GM12878 (cell line): ENCODE measurements around the gene GSE1. TPM values are rescaled to one million over a fixed set of nuclear protein-coding genes. Genes with fewer than 3 reads are reported as not detected.

ENCODE experiments used
- ATAC-seq: fragments of 200-7000 bp; cut with Tn5 transposase; 3 replicates; pipeline ENCODE4 v1.9.1; 2020; ENCODE audit warnings: mild to moderate bottlenecking, moderate library complexity
- BruUV-seq: library from RNA; stranded (reverse); fragments of 400-500 nt; replicated peaks from 2 replicates; lab custom pipeline; 2021; lab: Mats Ljungman, UMichigan
- CTCF ChIA-PET: fragments of 300-600 bp; sonication (Branson Sonifier 250); formaldehyde crosslinking; extraction: SDS; loops from one replicate; lab custom pipeline; 2021; ENCODE audit warnings: inconsistent platforms; lab: Yijun Ruan, JAX
- POLR2A ChIA-PET: fragments of 350-600 bp; formaldehyde crosslinking; extraction: SDS; loops from one replicate; lab custom pipeline; 2021; ENCODE audit warnings: inconsistent platforms; lab: Charles Lee
- RAD21 ChIA-PET: fragments of 300-600 bp; sonication (Branson Sonifier 250); formaldehyde crosslinking; loops from one replicate; lab custom pipeline; 2023; ENCODE audit warnings: antibody characterized with exemption; ENCODE audit not compliant: unreplicated experiment; lab: Charles Lee
- SMC1A ChIA-PET: fragments of 300-600 bp; sonication (Branson Sonifier 250); formaldehyde crosslinking; loops from one replicate; lab custom pipeline; 2023; ENCODE audit not compliant: unreplicated experiment, uncharacterized antibody; lab: Charles Lee
- DNase-seq: peaks from one replicate; pipeline ENCODE4 v3.0.0-alpha.2; 2011; ENCODE audit warnings: low read depth, low spot score
- FAIRE-seq: peaks from 3 replicates; lab custom pipeline; 2011; peaks lifted over from hg19 to GRCh38; lab: Jason Lieb, UNC
- H2AFZ ChIP-seq: 2 replicates; pipeline ENCODE4 v1.6.0; 2011; ENCODE audit warnings: low read depth, low read length, control low read depth; ENCODE audit not compliant: control insufficient read depth
- H3K27ac ChIP-seq: 2 replicates; pipeline ENCODE4 v1.5.1; 2011; ENCODE audit warnings: control low read depth; ENCODE audit not compliant: control insufficient read depth, insufficient read depth
- H3K27me3 ChIP-seq, 2 experiments: replicated peaks in 1 of 2; 2 replicates each; pipeline versions ENCODE4 v1.6.0 to v1.6.1; 2011; ENCODE audit warnings: low read length in 1 of 2; ENCODE audit not compliant: control insufficient read depth in 2 of 2, insufficient read depth in 2 of 2
- H3K36me3 ChIP-seq, 2 experiments: 2 replicates each; pipeline ENCODE4 v1.5.1; 2011; ENCODE audit warnings: low read length in 1 of 2; ENCODE audit not compliant: control insufficient read depth in 2 of 2, insufficient read depth in 2 of 2
- H3K4me1 ChIP-seq: 2 replicates; pipeline ENCODE4 v1.6.1; 2011; ENCODE audit warnings: mild to moderate bottlenecking, low read length, moderate library complexity, mixed read lengths; ENCODE audit not compliant: control insufficient read depth, insufficient read depth
- H3K4me2 ChIP-seq: 2 replicates; pipeline ENCODE4 v1.6.0; 2011; ENCODE audit warnings: control low read depth; ENCODE audit not compliant: control insufficient read depth, insufficient read depth
- H3K4me3 ChIP-seq: fragments of 200-600 bp; sonication (generic); 2 replicates; pipeline ENCODE4 v1.5.1; 2016
- H3K79me2 ChIP-seq: 2 replicates; pipeline ENCODE4 v1.6.0; 2011; ENCODE audit warnings: low read length; ENCODE audit not compliant: control insufficient read depth, insufficient read depth
- H3K9ac ChIP-seq: 2 replicates; pipeline ENCODE4 v1.8.0; 2011; ENCODE audit warnings: low read length, control low read depth, mixed read lengths; ENCODE audit not compliant: control insufficient read depth, insufficient read depth
- H3K9me3 ChIP-seq: replicated peaks from 3 replicates; pipeline ENCODE4 v1.5.1; 2011; ENCODE audit warnings: mild to moderate bottlenecking, low read length; ENCODE audit not compliant: control insufficient read depth, insufficient read depth
- H4K20me1 ChIP-seq: 2 replicates; pipeline ENCODE4 v1.6.0; 2011; ENCODE audit not compliant: control insufficient read depth, insufficient read depth
- CBX3 ChIP-seq: fragments of 200-600 bp; sonication (generic); IDR thresholded peaks from 2 replicates; pipeline ENCODE4 v1.6.1; 2016; ENCODE audit warnings: low read depth, borderline replicate concordance
- HDAC6 ChIP-seq: fragments of 200-600 bp; sonication (generic); IDR thresholded peaks from one replicate; pipeline ENCODE4 v1.8.0; 2017; ENCODE audit warnings: antibody characterized with exemption; ENCODE audit not compliant: unreplicated experiment
- HSF1 ChIP-seq: fragments of 150-350 bp; IDR thresholded peaks from 2 replicates; pipeline ENCODE4 v1.6.1; 2014; ENCODE audit warnings: mild to moderate bottlenecking, low read depth, low read length
- MEF2A ChIP-seq: IDR thresholded peaks from 2 replicates; pipeline ENCODE4 v1.6.1; 2011; ENCODE audit warnings: low read depth, mild to moderate bottlenecking, low read length, moderate library complexity; ENCODE audit not compliant: insufficient read depth
- PML ChIP-seq: IDR thresholded peaks from 2 replicates; pipeline ENCODE4 v1.6.1; 2012; ENCODE audit warnings: low read length, inconsistent platforms
- PRDM15 ChIP-seq: fragments of 450-650 bp; formaldehyde crosslinking; IDR thresholded peaks from 2 replicates; pipeline ENCODE4 v1.4.0; 2020; ENCODE audit warnings: mild to moderate bottlenecking, moderate library complexity
- RUNX3 ChIP-seq: IDR thresholded peaks from 2 replicates; pipeline ENCODE4 v1.6.1; 2012; ENCODE audit warnings: low read length, inconsistent platforms
- STAT1 ChIP-seq: fragments of 450-650 bp; conservative IDR thresholded peaks from 2 replicates; pipeline ENCODE4 v1.6.1; 2014; ENCODE audit warnings: antibody characterized with exemption, mild to moderate bottlenecking
- STAT3 ChIP-seq: IDR thresholded peaks from 2 replicates; pipeline ENCODE4 v1.6.1; 2011; ENCODE audit warnings: low read depth, low read length, improper control_type of control experiment
- SUZ12 ChIP-seq: fragments of 200-600 bp; sonication (generic); IDR thresholded peaks from one replicate; pipeline ENCODE4 v1.6.1; 2018; ENCODE audit warnings: antibody characterized with exemption, mild to moderate bottlenecking; ENCODE audit not compliant: unreplicated experiment
- WGBS: methylation state at CpG from one replicate; pipeline ENCODE4 v1.1.6; 2016; ENCODE audit warnings: low lambda C conversion rate; ENCODE audit not compliant: insufficient replicate concordance, insufficient coverage; ENCODE audit errors: missing lambda C conversion rate; 5-methylcytosine and 5-hydroxymethylcytosine counted together
- in situ Hi-C: fragments of 300-500 bp; cut with MboI; formaldehyde crosslinking; loops from 9 replicates; pipeline ENCODE4 v1.14.3; 2018; ENCODE audit warnings: mixed read lengths
- intact Hi-C: fragments of 100-400 bp; cut with micrococcal nuclease; formaldehyde crosslinking; loops from one replicate; pipeline ENCODE4 v1.14.2; 2022; ENCODE audit not compliant: unreplicated experiment
- polyA plus RNA-seq, 11 experiments: library from polyadenylated mRNA; depleted of rRNA in 4 of 11; unstranded in 6 of 11; stranded (reverse) in 5 of 11; fragments of >200 nt; fragmentation: Nextera tagmentation in 4 of 11; fragmentation: Illumina TruSeq in 1 of 11; extraction: Ambion mirVana in 4 of 11; extraction: Trizol in 1 of 11; gene quantifications; 1 replicate in 1 of 11; 2 replicates in 10 of 11; pipeline versions ENCODE4 v1.2.1 to v1.2.3, GENCODE V29; 2011 to 2016; ENCODE audit warnings: inconsistent platforms in 2 of 11, missing spikeins in 2 of 11, low read depth in 1 of 11
- total RNA-seq, 4 experiments: library from RNA; depleted of rRNA in 3 of 4; stranded (reverse); fragments of >200 nt in 3 of 4; fragmentation: Illumina TruSeq in 1 of 4; extraction: Trizol in 1 of 4; gene quantifications; 2 replicates each; pipeline versions ENCODE4 v1.2.1 to v1.2.3, GENCODE V29; 2013 to 2021

GSE1 gene
- total and polyA plus RNA-seq, 10 of the 15 experiments (the other 5 are each of a cell fraction or from before 2014, with no cell fraction given) = 4.6 to 58.7 (median 18.2) TPM

- DNase-seq (no peak), ATAC-seq (no peak), FAIRE-seq (no peak)
- in situ Hi-C loops = loop anchor here (5.0 kb wide), 1 partner anchor 58 kb away; no protein-coding TSS in a partner anchor
- H3K79me2 ChIP-seq = no peaks in the 10 kb centered on the region
- 68% methylated on average over 22 of the region's 22 CpGs for WGBS
- no peaks in the 10 kb centered on the region for H3K27me3 ChIP-seq
- H3K4me1 ChIP-seq = no peaks in the 10 kb centered on the region
- H4K20me1 ChIP-seq = no peaks in the 10 kb centered on the region
- H3K9ac ChIP-seq = no peak overlapping the region
- RAD21 ChIA-PET = interaction anchor here (0.6 to 1.3 kb wide), 3 partner anchors 45 to 368 kb away, joined by 3 to 4 read pairs (median 3); no protein-coding TSS in a partner anchor
- H3K9me3 ChIP-seq = no peaks in the 10 kb centered on the region; the same call in 2 of the 3 replicates
- BruUV-seq = no TSS peak
- TF ChIP-seq SUZ12 = no peak
- no peak for TF ChIP-seq HDAC6
- TF ChIP-seq STAT3 = no peak
- TF ChIP-seq HSF1 = no peak
- TF ChIP-seq STAT1 = no peak
- no peak for TF ChIP-seq CBX3
- TF ChIP-seq MEF2A = no peak
- TF ChIP-seq RUNX3 = no peak
- no peak for TF ChIP-seq PML
- TF ChIP-seq PRDM15 (CRISPR knock-in tag) = no peak
- no peaks in the 10 kb centered on the region for H3K36me3 ChIP-seq
- SMC1A ChIA-PET = interaction anchor here (1.5 kb wide), 1 partner anchor 56 kb away, joined by 6 read pairs; no protein-coding TSS in a partner anchor
- H3K4me2 ChIP-seq = no peak overlapping the region
- CTCF ChIA-PET = interaction anchor here (0.6 to 6.4 kb wide), 12 partner anchors 26 to 600 kb away, joined by 3 to 36 read pairs (median 4); partner anchors contain the start of gene GINS2
- POLR2A ChIA-PET = no interaction called here
- no peak overlapping the region for H3K27ac ChIP-seq
- no peak overlapping the region for H2AFZ ChIP-seq
- no peak overlapping the region for H3K4me3 ChIP-seq
- intact Hi-C loops = loop anchor here (5.0 to 10.0 kb wide), 4 partner anchors 38 to 321 kb away; no protein-coding TSS in a partner anchor
Measured at GRCh38 chr16:85715169-85716021, 102.3 kb downstream of the GSE1 start.
